ENCODE data around the gene LINGO3. TPM values are rescaled to one million over a fixed set of nuclear protein-coding genes. Genes with fewer than 3 reads are reported as not detected.

LINGO3 gene
- total RNA-seq, 1 experiment from 2014 or later = not detected

- CTCF ChIA-PET = no interaction called here
- no TSS peak for BruUV-seq (replicated peaks)
- Mint-ChIP-seq H3K27me3 (ENCODE audit: unreplicated experiment) (no peaks in the 10 kb centered on the region), H3K36me3 (ENCODE audit: insufficient read depth, unreplicated experiment) (peaks cover 63% of the 10 kb centered on the region), H3K27ac (ENCODE audit: unreplicated experiment) (no peak overlapping the region), H3K9me3 (ENCODE audit: low read depth, unreplicated experiment) (no peaks in the 10 kb centered on the region), H3K4me1 (ENCODE audit: low read depth, unreplicated experiment) (peaks cover 17% of the 10 kb centered on the region), H3K4me3 (ENCODE audit: low read depth, unreplicated experiment) (no peak overlapping the region)
- DNase-seq = no peak
- TF ChIP-seq, protein P1, sequence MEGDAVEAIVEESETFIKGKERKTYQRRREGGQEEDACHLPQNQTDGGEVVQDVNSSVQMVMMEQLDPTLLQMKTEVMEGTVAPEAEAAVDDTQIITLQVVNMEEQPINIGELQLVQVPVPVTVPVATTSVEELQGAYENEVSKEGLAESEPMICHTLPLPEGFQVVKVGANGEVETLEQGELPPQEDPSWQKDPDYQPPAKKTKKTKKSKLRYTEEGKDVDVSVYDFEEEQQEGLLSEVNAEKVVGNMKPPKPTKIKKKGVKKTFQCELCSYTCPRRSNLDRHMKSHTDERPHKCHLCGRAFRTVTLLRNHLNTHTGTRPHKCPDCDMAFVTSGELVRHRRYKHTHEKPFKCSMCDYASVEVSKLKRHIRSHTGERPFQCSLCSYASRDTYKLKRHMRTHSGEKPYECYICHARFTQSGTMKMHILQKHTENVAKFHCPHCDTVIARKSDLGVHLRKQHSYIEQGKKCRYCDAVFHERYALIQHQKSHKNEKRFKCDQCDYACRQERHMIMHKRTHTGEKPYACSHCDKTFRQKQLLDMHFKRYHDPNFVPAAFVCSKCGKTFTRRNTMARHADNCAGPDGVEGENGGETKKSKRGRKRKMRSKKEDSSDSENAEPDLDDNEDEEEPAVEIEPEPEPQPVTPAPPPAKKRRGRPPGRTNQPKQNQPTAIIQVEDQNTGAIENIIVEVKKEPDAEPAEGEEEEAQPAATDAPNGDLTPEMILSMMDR (IDR thresholded peaks at IDR 0.05; ENCODE audit: unreplicated experiment) = no peak
- intact Hi-C loops (cut with micrococcal nuclease; ENCODE audit: unreplicated experiment) = no loop called here
These were observed 32.1 kb downstream of the LINGO3 start for GRCh38 chr19:2275588-2276428.

- intact Hi-C loops (cut with micrococcal nuclease; ENCODE audit: unreplicated experiment) = loop anchor here (5.0 kb wide), 2 partner anchors 38 to 118 kb away; partner anchors contain the start of genes PLEKHJ1 and SF3A2
- DNase-seq = peak; percentile 45
- peaks cover 17% of the 10 kb centered on the region for H3K4me1 Mint-ChIP-seq (ENCODE audit: low read depth, unreplicated experiment)
- H3K9me3 Mint-ChIP-seq (ENCODE audit: low read depth, unreplicated experiment) = no peaks in the 10 kb centered on the region
- H3K4me3 Mint-ChIP-seq (ENCODE audit: low read depth, unreplicated experiment) = no peak overlapping the region
- TF ChIP-seq, protein P1 (IDR thresholded peaks at IDR 0.05; ENCODE audit: unreplicated experiment) = peak; percentile 29
- no peaks in the 10 kb centered on the region for H3K27me3 Mint-ChIP-seq (ENCODE audit: unreplicated experiment)
- H3K36me3 Mint-ChIP-seq (ENCODE audit: insufficient read depth, unreplicated experiment) = peaks cover 70% of the 10 kb centered on the region
- BruUV-seq (replicated peaks) = no TSS peak
- CTCF ChIA-PET = no interaction called here
- no peak overlapping the region for H3K27ac Mint-ChIP-seq (ENCODE audit: unreplicated experiment)
These were observed 32.9 kb downstream of the LINGO3 start for GRCh38 chr19:2274931-2275535.

DNA sequence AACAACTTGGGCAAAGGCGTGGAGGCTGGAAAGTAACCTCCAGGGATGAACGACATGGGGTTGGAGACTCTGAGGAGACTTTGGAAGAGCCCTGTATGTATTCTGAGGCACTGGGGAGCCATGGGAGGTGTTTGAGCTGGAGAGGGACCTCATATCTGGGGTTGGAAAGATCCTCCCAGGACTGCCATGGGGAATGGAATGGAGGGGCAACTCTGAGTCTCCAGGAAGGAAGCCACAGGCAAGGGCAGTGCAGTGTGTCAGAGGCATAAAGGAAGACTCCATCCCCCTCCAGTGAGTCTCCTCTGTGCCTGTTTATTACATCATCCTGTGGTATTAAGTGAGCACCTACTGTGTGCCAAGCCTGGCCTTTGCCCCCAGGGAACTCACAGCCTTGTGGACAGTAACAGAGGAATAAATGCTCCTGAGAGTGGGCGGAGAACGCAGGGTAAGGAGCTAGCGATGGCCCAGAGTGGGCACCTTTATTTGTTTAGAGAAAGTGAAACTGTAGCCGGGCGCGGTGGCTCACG lies 33.7 kb downstream of the LINGO3 start:
- CTCF ChIA-PET = no interaction called here
- no TSS peak for BruUV-seq (replicated peaks)
- H3K9me3 Mint-ChIP-seq (ENCODE audit: low read depth, unreplicated experiment) = no peaks in the 10 kb centered on the region
- intact Hi-C loops (cut with micrococcal nuclease; ENCODE audit: unreplicated experiment) = loop anchor here (5.0 kb wide), 2 partner anchors 37 to 117 kb away; partner anchors contain the start of genes PLEKHJ1 and SF3A2
- TF ChIP-seq, protein P1 (IDR thresholded peaks at IDR 0.05; ENCODE audit: unreplicated experiment) = no peak
- H3K27ac Mint-ChIP-seq (ENCODE audit: unreplicated experiment) = peak overlapping the region; percentile 94
- H3K36me3 Mint-ChIP-seq (ENCODE audit: insufficient read depth, unreplicated experiment) = peaks cover 78% of the 10 kb centered on the region
- DNase-seq = no peak
- peak overlapping the region; percentile 95 for H3K4me3 Mint-ChIP-seq (ENCODE audit: low read depth, unreplicated experiment)
- no peaks in the 10 kb centered on the region for H3K27me3 Mint-ChIP-seq (ENCODE audit: unreplicated experiment)
- peaks cover 17% of the 10 kb centered on the region for H3K4me1 Mint-ChIP-seq (ENCODE audit: low read depth, unreplicated experiment)

GRCh38 chr19:2273356-2274184 lies 34.4 kb downstream of the LINGO3 start:
- intact Hi-C loops (cut with micrococcal nuclease; ENCODE audit: unreplicated experiment) = loop anchor here (5.0 kb wide), 2 partner anchors 36 to 116 kb away; partner anchors contain the start of genes PLEKHJ1 and SF3A2
- TF ChIP-seq, protein P1 (IDR thresholded peaks at IDR 0.05; ENCODE audit: unreplicated experiment) = peak; percentile 76
- Mint-ChIP-seq H3K27ac (ENCODE audit: unreplicated experiment) (peak overlapping the region; percentile 94), H3K27me3 (ENCODE audit: unreplicated experiment) (no peaks in the 10 kb centered on the region), H3K4me3 (ENCODE audit: low read depth, unreplicated experiment) (peak overlapping the region; percentile 95), H3K36me3 (ENCODE audit: insufficient read depth, unreplicated experiment) (peaks cover 82% of the 10 kb centered on the region), H3K9me3 (ENCODE audit: low read depth, unreplicated experiment) (no peaks in the 10 kb centered on the region), H3K4me1 (ENCODE audit: low read depth, unreplicated experiment) (peaks cover 17% of the 10 kb centered on the region)
- peak; percentile 83 for DNase-seq
- CTCF ChIA-PET = no interaction called here
- BruUV-seq (replicated peaks) = no TSS peak

Data from Calu3 (cell line).